ENCODE measurements around the gene TRMT1.
"Not testable (repeated sequence)": the region's sequence is repeated elsewhere in the genome, so short reads cannot be mapped to it uniquely, and the experiment has no call there.

The TRMT1 gene

GRCh38 chr19:13150187-13150930, 33.8 kb upstream of the TRMT1 start, which contains the start of the genes IER2 and STX10:
Gene IER2 (plus strand): TSS chr19:13150411. CDS start chr19:13153187, 2,776 bp downstream.
Gene STX10 (minus strand): TSS chr19:13150375. CDS start chr19:13150173, 202 bp downstream.
- DNase-seq = peak; percentile 97

- DNase-seq = no peak
Observed at GRCh38 chr19:13149628-13150186, 33.2 kb upstream of the TRMT1 start.

- not testable (repeated sequence) for DNase-seq
Observed at GRCh38 chr19:13149173-13149627, 32.7 kb upstream of the TRMT1 start.

GRCh38 chr19:13146763-13147563, 30.4 kb upstream of the TRMT1 start:
- DNase-seq = peak; percentile 88

- DNase-seq = no peak
Observed at GRCh38 chr19:13139633-13140311, 23.2 kb upstream of the TRMT1 start.

- no peak for DNase-seq
Observed at GRCh38 chr19:13138916-13139198, 22.3 kb upstream of the TRMT1 start.

GRCh38 chr19:13138171-13138915, 21.8 kb upstream of the TRMT1 start:
- no peak for DNase-seq

- DNase-seq = no peak
Observed at GRCh38 chr19:13137290-13137794, 20.8 kb upstream of the TRMT1 start.

GRCh38 chr19:13135068-13136062, 18.8 kb upstream of the TRMT1 start:
- DNase-seq = no peak

GRCh38 chr19:13134626-13135025, 18.1 kb upstream of the TRMT1 start:
- no peak for DNase-seq

- DNase-seq = no peak
Observed at GRCh38 chr19:13133241-13133870, 16.8 kb upstream of the TRMT1 start.

- peak; percentile 19 for DNase-seq
Observed at GRCh38 chr19:13132471-13133180, 16.1 kb upstream of the TRMT1 start.

- DNase-seq = no peak
Observed at GRCh38 chr19:13130886-13131490, 14.4 kb upstream of the TRMT1 start.

- DNase-seq = no peak
Observed at GRCh38 chr19:13129384-13129783, 12.8 kb upstream of the TRMT1 start.

GRCh38 chr19:13128583-13128982, 12.0 kb upstream of the TRMT1 start:
- no peak for DNase-seq

- no peak for DNase-seq
Observed at GRCh38 chr19:13127811-13128575, 11.5 kb upstream of the TRMT1 start.

- DNase-seq = no peak
Observed at GRCh38 chr19:13127051-13127450, 10.5 kb upstream of the TRMT1 start.

Measured in MV-4-11 (cell line).